ENCODE measurements around the gene KDM1B.

KDM1B gene

GRCh38 chr6:18245642-18246041 is 90.4 kb downstream of the KDM1B start:
- no peak for ATAC-seq
- TF ChIP-seq GLIS3 (CRISPR knock-in tag; IDR thresholded peaks at IDR 0.05), result no peak
- TF ChIP-seq TSHZ2 (CRISPR knock-in tag; IDR thresholded peaks at IDR 0.05), result no peak
- TF ChIP-seq ZNF70 (CRISPR knock-in tag; IDR thresholded peaks at IDR 0.05), result no peak
- no peak for TF ChIP-seq SNAI2 (CRISPR knock-in tag; IDR thresholded peaks at IDR 0.05)
- TF ChIP-seq ARNTL (CRISPR knock-in tag; IDR thresholded peaks at IDR 0.05; ENCODE audit: borderline replicate concordance, low read depth), result no peak
- TF ChIP-seq PATZ1 (CRISPR knock-in tag; IDR thresholded peaks at IDR 0.05; ENCODE audit: borderline replicate concordance), result no peak
- no peak for TF ChIP-seq PPARA (CRISPR knock-in tag; IDR thresholded peaks at IDR 0.05; ENCODE audit: borderline replicate concordance)
- no peak for TF ChIP-seq CREB5 (CRISPR knock-in tag; IDR thresholded peaks at IDR 0.05; ENCODE audit: low read depth)
- TF ChIP-seq TOX (CRISPR knock-in tag; IDR thresholded peaks at IDR 0.05; ENCODE audit: borderline replicate concordance), result no peak
- TF ChIP-seq ESRRG (CRISPR knock-in tag; IDR thresholded peaks at IDR 0.05), result no peak
- TF ChIP-seq OSR1 (CRISPR knock-in tag; IDR thresholded peaks at IDR 0.05), result no peak
- TF ChIP-seq TCF4 (CRISPR knock-in tag; IDR thresholded peaks at IDR 0.05; ENCODE audit: borderline replicate concordance), result no peak
- no peak for TF ChIP-seq ZNF565 (CRISPR knock-in tag; conservative IDR thresholded peaks at IDR 0.05; ENCODE audit: low read depth)
- TF ChIP-seq ZC3H10 (CRISPR knock-in tag; IDR thresholded peaks at IDR 0.05), result no peak
- TF ChIP-seq ZFP30 (CRISPR knock-in tag; IDR thresholded peaks at IDR 0.05), result no peak
- TF ChIP-seq POU6F1 (CRISPR knock-in tag; IDR thresholded peaks at IDR 0.05; ENCODE audit: borderline replicate concordance, low read depth), result no peak
- TF ChIP-seq ZNF8 (CRISPR knock-in tag; IDR thresholded peaks at IDR 0.05), result no peak
- no peak for TF ChIP-seq ZFP3 (CRISPR knock-in tag; IDR thresholded peaks at IDR 0.05)

DNA sequence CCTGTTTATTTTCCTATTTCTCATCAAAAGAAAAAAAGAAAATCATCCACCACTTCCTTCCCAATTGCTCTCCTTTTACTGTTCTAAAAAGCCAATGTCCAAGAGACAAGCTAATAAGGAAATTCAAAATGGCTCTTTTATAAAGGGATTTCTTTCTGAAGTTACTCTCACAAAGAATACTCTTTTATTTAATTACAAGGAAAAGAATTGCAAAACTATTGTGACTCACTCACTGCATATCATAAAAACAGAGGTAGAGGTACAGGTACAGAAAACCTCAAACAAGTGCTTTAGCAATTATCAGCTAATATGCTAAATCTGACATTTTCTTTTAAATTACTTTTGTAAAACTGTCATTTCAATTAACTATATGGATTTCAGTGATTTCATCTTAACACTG is 91.0 kb downstream of the KDM1B start:
- ATAC-seq, result no peak
- TF ChIP-seq PATZ1 (CRISPR knock-in tag; IDR thresholded peaks at IDR 0.05; ENCODE audit: borderline replicate concordance), result no peak
- no peak for TF ChIP-seq ZFP30 (CRISPR knock-in tag; IDR thresholded peaks at IDR 0.05)
- TF ChIP-seq ZNF70 (CRISPR knock-in tag; IDR thresholded peaks at IDR 0.05), result no peak
- no peak for TF ChIP-seq CSDC2 (CRISPR knock-in tag; IDR thresholded peaks at IDR 0.05)
- TF ChIP-seq ZNF565 (CRISPR knock-in tag; conservative IDR thresholded peaks at IDR 0.05; ENCODE audit: low read depth), result no peak
- TF ChIP-seq ESRRG (CRISPR knock-in tag; IDR thresholded peaks at IDR 0.05), result no peak
- TF ChIP-seq POU6F1 (CRISPR knock-in tag; IDR thresholded peaks at IDR 0.05; ENCODE audit: borderline replicate concordance, low read depth), result no peak
- no peak for TF ChIP-seq ISL1 (CRISPR knock-in tag; IDR thresholded peaks at IDR 0.05)
